Gastroesophageal sphincter (tissue), 4 donors: ENCODE results near the gene CNTNAP5. TPM values are rescaled to one million over a fixed set of nuclear protein-coding genes. Genes with fewer than 3 reads are reported as not detected.

Experiments used
- ATAC-seq: fragments of 150-250 bp; one replicate; pipeline ENCODE4 v1.9.1; 2016; ENCODE audit warnings: mild to moderate bottlenecking, moderate library complexity
- H3K27ac ChIP-seq, 4 donors: fragments of 200-600 bp; sonication (generic) in 3 of 4; 1 replicate in 3 of 4; 2 replicates in 1 of 4; pipeline ENCODE4 v1.5.1; 2016 to 2019
- H3K27me3 ChIP-seq: fragments of 200-600 bp; sonication (generic); one replicate; pipeline ENCODE4 v1.5.1; 2019
- H3K36me3 ChIP-seq, 2 donors: fragments of 200-600 bp; sonication (generic); one replicate each; pipeline ENCODE4 v1.5.1; 2019; ENCODE audit warnings: control low read depth in 1 of 2
- H3K4me1 ChIP-seq, 3 donors: fragments of 200-600 bp; sonication (generic); 1 replicate in 2 of 3; 2 replicates in 1 of 3; pipeline ENCODE4 v1.5.1; 2016 to 2019; ENCODE audit warnings: control low read depth in 2 of 3
- H3K4me3 ChIP-seq, 2 donors: fragments of 200-600 bp; sonication (generic); one replicate each; pipeline ENCODE4 v1.5.1; 2019; ENCODE audit warnings: mild to moderate bottlenecking in 1 of 2, moderate library complexity in 1 of 2
- H3K9me3 ChIP-seq, 3 donors: fragments of 200-600 bp; sonication (generic); one replicate each; pipeline ENCODE4 v1.5.1; 2017 to 2019; ENCODE audit warnings: control low read depth in 2 of 3
- CTCF ChIP-seq, 4 experiments: fragments of 200-600 bp in 2 of 4; fragments of 450-650 bp in 2 of 4; sonication (generic) in 1 of 4; IDR thresholded peaks; one replicate each; pipeline ENCODE4 v1.5.1; 2017 to 2019; ENCODE audit warnings: antibody characterized with exemption in 4 of 4, mild to moderate bottlenecking in 2 of 4, moderate library complexity in 2 of 4
- EP300 ChIP-seq: sonication (generic); formaldehyde crosslinking; IDR thresholded peaks from one replicate; pipeline ENCODE4 v1.6.1; 2017; ENCODE audit warnings: antibody characterized with exemption, mild to moderate bottlenecking
- POLR2A ChIP-seq, 2 donors: fragments of 450-650 bp; IDR thresholded peaks; one replicate each; pipeline ENCODE4 v1.6.1; 2017; ENCODE audit warnings: antibody characterized with exemption in 2 of 2, mild to moderate bottlenecking in 2 of 2, moderate library complexity in 1 of 2
- POLR2AphosphoS5 ChIP-seq: sonication (generic); formaldehyde crosslinking; IDR thresholded peaks from one replicate; pipeline ENCODE4 v1.6.1; 2017; ENCODE audit warnings: antibody characterized with exemption
- WGBS, 2 donors: methylation state at CpG; one replicate each; pipeline ENCODE4 v1.1.5; 2018; ENCODE audit warnings: low coverage in 1 of 2; 5-methylcytosine and 5-hydroxymethylcytosine counted together
- total RNA-seq, 4 donors: library from RNA; depleted of rRNA; stranded (reverse); fragments of >200 nt; gene quantifications; one replicate each; pipeline ENCODE4 v1.1.0, GENCODE V29; 2016

The CNTNAP5 gene
- total RNA-seq, 4 donors from 2014 or later, result 3.2 TPM; not detected in 3

GRCh38 chr2:124286089-124286783, 261.1 kb downstream of the CNTNAP5 start:
- no peak overlapping the region for H3K4me3 ChIP-seq
- H3K27ac ChIP-seq, result no peak overlapping the region
- H3K36me3 ChIP-seq, result no peaks in the 10 kb centered on the region
- no peak for ATAC-seq
- no peak for TF ChIP-seq POLR2A (IDR thresholded peaks at IDR 0.05)
- TF ChIP-seq POLR2AphosphoS5, result no peak
- TF ChIP-seq CTCF (IDR thresholded peaks at IDR 0.05), result no peak
- TF ChIP-seq EP300, result no peak
- no peaks in the 10 kb centered on the region for H3K4me1 ChIP-seq
- peaks cover 0 to 12% (median 0%) of the 10 kb centered on the region in 3 donors for H3K9me3 ChIP-seq
- no peaks in the 10 kb centered on the region for H3K27me3 ChIP-seq
- 89 to 96% methylated on average over 6 to 7 of the region's 7 CpGs for WGBS, 2 donors

GRCh38 chr2:124289060-124289459, 264.0 kb downstream of the CNTNAP5 start:
- H3K4me1 ChIP-seq, result no peaks in the 10 kb centered on the region
- no peak overlapping the region for H3K4me3 ChIP-seq
- H3K9me3 ChIP-seq, result peaks cover 0 to under 1% (median 0%) of the 10 kb centered on the region in 3 donors
- no peak for ATAC-seq
- TF ChIP-seq POLR2AphosphoS5 (no peak), POLR2A (IDR thresholded peaks at IDR 0.05) (no peak), CTCF (IDR thresholded peaks at IDR 0.05) (no peak), EP300 (no peak)
- no peaks in the 10 kb centered on the region for H3K27me3 ChIP-seq
- no peak overlapping the region for H3K27ac ChIP-seq
- 18 to 50% methylated on average over 1 of the region's 1 CpG for WGBS, 2 donors
- H3K36me3 ChIP-seq, result no peaks in the 10 kb centered on the region

DNA sequence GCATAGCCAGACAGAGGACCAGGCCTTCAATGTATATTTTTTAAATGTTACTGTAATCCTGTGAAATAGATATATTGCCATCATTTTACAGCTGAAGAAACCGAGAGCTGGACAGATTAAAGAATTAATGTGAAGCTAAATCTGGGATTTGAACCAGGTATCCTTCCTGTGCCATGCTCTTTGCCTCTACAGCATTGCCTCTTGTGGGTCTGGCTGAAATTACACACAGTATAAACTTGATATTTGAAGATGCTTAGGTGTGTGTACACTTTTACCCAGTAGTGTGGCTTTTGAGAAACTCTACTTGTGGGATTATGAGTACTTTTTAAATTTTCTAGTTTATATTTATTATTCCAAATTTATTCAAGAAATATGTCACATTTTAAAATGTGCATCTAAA, 264.5 kb downstream of the CNTNAP5 start:
- no peaks in the 10 kb centered on the region for H3K4me1 ChIP-seq
- H3K27me3 ChIP-seq, result no peaks in the 10 kb centered on the region
- H3K36me3 ChIP-seq, result no peaks in the 10 kb centered on the region
- no peak for TF ChIP-seq POLR2AphosphoS5
- no peak for TF ChIP-seq CTCF (IDR thresholded peaks at IDR 0.05)
- TF ChIP-seq POLR2A (IDR thresholded peaks at IDR 0.05), result no peak
- no peak for TF ChIP-seq EP300
- ATAC-seq, result no peak
- no peaks in the 10 kb centered on the region for H3K9me3 ChIP-seq
- WGBS, 2 donors, result 77 to 93% methylated on average over 1 of the region's 1 CpG
- H3K4me3 ChIP-seq, result no peak overlapping the region
- no peak overlapping the region for H3K27ac ChIP-seq

GRCh38 chr2:124296470-124296869, 271.4 kb downstream of the CNTNAP5 start:
- Histone ChIP-seq H3K27ac (no peak overlapping the region), H3K9me3 (no peaks in the 10 kb centered on the region), H3K27me3 (no peaks in the 10 kb centered on the region), H3K4me1 (no peaks in the 10 kb centered on the region), H3K4me3 (no peak overlapping the region), H3K36me3 (no peaks in the 10 kb centered on the region)
- TF ChIP-seq EP300 (no peak), POLR2A (IDR thresholded peaks at IDR 0.05) (no peak), POLR2AphosphoS5 (no peak)
- ATAC-seq, result no peak
- WGBS, 2 donors, result 80 to 83% methylated on average over 1 to 2 of the region's 2 CpGs

DNA sequence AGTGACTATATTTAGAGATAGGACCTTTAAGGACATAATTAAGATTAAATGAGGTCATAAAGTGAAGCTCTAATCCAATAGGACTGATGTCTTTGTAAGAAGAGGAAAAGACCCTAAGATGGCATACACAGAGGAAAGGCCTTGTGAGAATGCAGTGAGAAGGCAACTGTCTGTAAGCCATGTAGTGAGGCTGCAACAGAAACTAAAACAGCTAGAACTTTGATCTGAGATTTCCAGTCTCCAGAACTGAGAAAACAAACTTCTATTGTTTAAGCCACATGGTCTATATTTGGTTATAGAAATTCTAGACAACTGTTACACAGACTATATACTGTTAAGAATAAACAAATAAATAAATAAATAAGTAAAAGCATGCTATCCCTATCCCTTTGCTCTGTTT, 276.8 kb downstream of the CNTNAP5 start:
- no peak for ATAC-seq
- Histone ChIP-seq H3K36me3 (no peaks in the 10 kb centered on the region), H3K27me3 (no peaks in the 10 kb centered on the region), H3K4me1 (no peaks in the 10 kb centered on the region), H3K27ac (no peak overlapping the region), H3K4me3 (no peak overlapping the region), H3K9me3 (no peaks in the 10 kb centered on the region)
- TF ChIP-seq CTCF (IDR thresholded peaks at IDR 0.05) (no peak), POLR2A (IDR thresholded peaks at IDR 0.05) (no peak), EP300 (no peak), POLR2AphosphoS5 (no peak)
